NT2/D1 (cell line): ENCODE data around the gene CABP4.

Experiments used
- YY1 ChIP-seq: IDR thresholded peaks from 2 replicates; pipeline ENCODE4 v1.6.1; 2011; ENCODE audit not compliant: insufficient read length, insufficient read depth
- ZNF274 ChIP-seq: IDR thresholded peaks from 2 replicates; pipeline ENCODE4 v1.6.1; 2011; ENCODE audit warnings: mild to moderate bottlenecking, low read depth, low read length

- TF ChIP-seq YY1: no peak
- TF ChIP-seq ZNF274: no peak
Measured at GRCh38 chr11:67504005-67504949, 49.1 kb downstream of the CABP4 start.
